ENCODE data around the gene AFF2. TPM values are rescaled to one million over a fixed set of nuclear protein-coding genes. Genes with fewer than 3 reads are reported as not detected.

The AFF2 gene
- total RNA-seq, 4 donors from 2014 or later: 0.05 to 1.0 (median 0.23) TPM

DNA sequence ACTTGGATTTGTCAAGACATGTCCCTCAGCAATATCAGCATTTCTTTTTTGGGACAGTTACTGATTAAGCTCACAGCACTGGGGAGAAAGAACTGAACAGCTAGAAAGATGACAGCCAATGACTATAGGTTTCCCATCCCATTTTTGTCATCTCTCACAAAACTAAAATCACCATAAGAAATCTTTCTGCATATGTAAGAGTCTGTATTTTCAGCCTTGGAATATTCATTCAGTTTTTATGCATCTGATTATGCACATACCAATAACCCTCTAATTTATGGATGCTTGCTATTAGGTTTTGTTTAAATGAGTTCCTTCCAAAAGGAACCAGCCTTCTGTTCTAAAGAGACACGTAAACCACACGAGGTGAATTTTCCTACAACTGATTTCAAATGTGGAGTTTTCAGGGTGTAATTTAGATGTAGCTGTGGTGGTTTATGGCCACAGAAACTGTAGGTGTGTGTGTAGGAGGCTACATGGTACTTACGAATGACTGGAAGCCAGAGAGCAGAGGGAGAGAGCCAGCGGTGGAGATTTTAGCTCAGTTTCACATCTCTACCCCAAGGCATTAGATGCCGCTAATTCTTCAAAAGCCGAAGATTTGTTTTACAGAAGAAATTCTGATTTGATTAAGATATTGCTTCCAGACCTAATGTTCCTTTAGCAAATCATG lies 55.3 kb downstream of the AFF2 start:
- DNase-seq (no peak), ATAC-seq (no peak)
- TF ChIP-seq POLR2A (IDR thresholded peaks at IDR 0.05): no peak
- TF ChIP-seq, protein P1, sequence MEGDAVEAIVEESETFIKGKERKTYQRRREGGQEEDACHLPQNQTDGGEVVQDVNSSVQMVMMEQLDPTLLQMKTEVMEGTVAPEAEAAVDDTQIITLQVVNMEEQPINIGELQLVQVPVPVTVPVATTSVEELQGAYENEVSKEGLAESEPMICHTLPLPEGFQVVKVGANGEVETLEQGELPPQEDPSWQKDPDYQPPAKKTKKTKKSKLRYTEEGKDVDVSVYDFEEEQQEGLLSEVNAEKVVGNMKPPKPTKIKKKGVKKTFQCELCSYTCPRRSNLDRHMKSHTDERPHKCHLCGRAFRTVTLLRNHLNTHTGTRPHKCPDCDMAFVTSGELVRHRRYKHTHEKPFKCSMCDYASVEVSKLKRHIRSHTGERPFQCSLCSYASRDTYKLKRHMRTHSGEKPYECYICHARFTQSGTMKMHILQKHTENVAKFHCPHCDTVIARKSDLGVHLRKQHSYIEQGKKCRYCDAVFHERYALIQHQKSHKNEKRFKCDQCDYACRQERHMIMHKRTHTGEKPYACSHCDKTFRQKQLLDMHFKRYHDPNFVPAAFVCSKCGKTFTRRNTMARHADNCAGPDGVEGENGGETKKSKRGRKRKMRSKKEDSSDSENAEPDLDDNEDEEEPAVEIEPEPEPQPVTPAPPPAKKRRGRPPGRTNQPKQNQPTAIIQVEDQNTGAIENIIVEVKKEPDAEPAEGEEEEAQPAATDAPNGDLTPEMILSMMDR (IDR thresholded peaks at IDR 0.05 in 4 of 5, conservative IDR thresholded peaks at IDR 0.05 in 1 of 5): no peak
- Histone ChIP-seq H3K36me3 (no peaks in the 10 kb centered on the region), H3K9me3 (no peaks in the 10 kb centered on the region), H3K4me3 (no peak overlapping the region), H3K27ac (no peak overlapping the region), H3K4me1 (no peaks in the 10 kb centered on the region), H3K27me3 (no peaks in the 10 kb centered on the region)
- intact Hi-C loops (cut with DNase I; ENCODE audit: low total_unique reads) (no loop called here), in situ Hi-C loops (cut with MboI; ENCODE audit: low sequenced_read_pairs in 4 of 4) (no loop called here)

DNA sequence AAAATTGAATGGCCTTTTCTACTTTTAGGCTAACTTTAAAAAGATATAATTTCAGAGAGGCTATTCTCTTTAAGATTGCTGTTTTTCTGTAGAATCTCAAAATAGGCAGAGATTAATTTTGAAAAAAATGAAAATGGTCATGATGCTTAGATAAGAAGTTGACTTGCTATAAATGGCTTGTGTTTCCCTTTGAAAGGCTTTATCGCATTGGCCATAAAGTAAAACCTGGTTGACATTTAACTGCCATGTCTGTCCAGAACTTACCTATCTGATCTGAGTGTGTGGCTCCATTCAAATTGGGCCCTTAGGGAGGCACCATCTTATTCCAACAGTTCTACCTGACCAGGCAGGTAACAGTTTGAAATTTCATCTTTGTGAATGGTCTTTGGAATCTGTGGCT lies 56.1 kb downstream of the AFF2 start:
- in situ Hi-C loops (cut with MboI; ENCODE audit: low sequenced_read_pairs in 4 of 4): no loop called here

DNA sequence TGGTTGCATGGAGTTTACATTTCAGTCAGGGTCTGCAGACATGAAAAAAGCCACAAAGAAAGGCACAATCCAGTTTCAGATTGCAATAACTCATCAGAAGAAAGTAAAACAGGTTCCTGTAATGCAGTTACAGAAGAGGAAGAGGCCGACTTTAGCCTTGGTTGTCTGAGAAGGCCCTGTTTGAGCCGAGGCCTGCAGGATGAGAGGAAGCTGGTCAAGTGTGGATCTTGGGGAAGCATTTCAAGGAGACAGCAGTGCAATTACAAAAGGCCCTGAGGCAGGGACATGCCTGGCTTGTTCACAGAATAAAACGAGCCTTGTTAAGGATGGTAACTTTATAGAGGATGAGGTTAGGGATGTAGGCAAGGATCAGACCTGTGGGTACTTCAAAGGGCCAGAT lies 62.4 kb downstream of the AFF2 start:
- TF ChIP-seq, protein P1 (IDR thresholded peaks at IDR 0.05 in 4 of 5, conservative IDR thresholded peaks at IDR 0.05 in 1 of 5): no peak
- TF ChIP-seq POLR2A (IDR thresholded peaks at IDR 0.05): no peak
- no peak for ATAC-seq
- DNase-seq: no peak
- Histone ChIP-seq H3K9me3 (no peaks in the 10 kb centered on the region), H3K4me3 (no peak overlapping the region), H3K4me1 (no peaks in the 10 kb centered on the region), H3K27me3 (no peaks in the 10 kb centered on the region), H3K36me3 (no peaks in the 10 kb centered on the region), H3K27ac (no peak overlapping the region)
- intact Hi-C loops (cut with DNase I; ENCODE audit: low total_unique reads): no loop called here
- in situ Hi-C loops (cut with MboI; ENCODE audit: low sequenced_read_pairs in 4 of 4): no loop called here

More for the DNA sequence above, 56.1 kb downstream of the AFF2 start:
- H3K4me1 ChIP-seq: no peaks in the 10 kb centered on the region
- TF ChIP-seq, protein P1 (IDR thresholded peaks at IDR 0.05 in 4 of 5, conservative IDR thresholded peaks at IDR 0.05 in 1 of 5): no peak
- TF ChIP-seq POLR2A (IDR thresholded peaks at IDR 0.05): no peak
- H3K9me3 ChIP-seq: no peaks in the 10 kb centered on the region
- no peak for DNase-seq
- H3K4me3 ChIP-seq: no peak overlapping the region
- no peaks in the 10 kb centered on the region for H3K27me3 ChIP-seq
- H3K36me3 ChIP-seq: no peaks in the 10 kb centered on the region
- ATAC-seq: no peak
- intact Hi-C loops (cut with DNase I; ENCODE audit: low total_unique reads): no loop called here
- H3K27ac ChIP-seq: no peak overlapping the region

DNA sequence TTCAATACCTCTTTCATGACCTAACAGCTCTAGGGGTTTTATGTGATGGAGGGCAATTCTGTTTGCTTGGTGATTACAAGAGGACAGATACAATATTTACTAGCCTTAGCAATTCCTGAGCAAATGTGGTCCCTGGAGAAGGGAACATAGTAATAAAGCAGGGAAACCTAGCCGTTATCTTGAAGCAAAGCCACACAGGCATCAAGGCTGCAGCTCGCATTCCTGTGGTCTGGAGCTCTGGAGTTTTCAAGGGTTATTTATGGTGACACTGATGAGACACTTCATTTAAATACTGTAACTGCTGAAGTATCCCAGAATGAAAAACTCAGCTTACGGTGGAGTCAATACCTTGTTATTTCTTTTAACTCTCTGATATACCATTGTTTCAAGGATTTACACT lies 66.8 kb downstream of the AFF2 start:
- in situ Hi-C loops (cut with MboI; ENCODE audit: low sequenced_read_pairs in 4 of 4): no loop called here
- intact Hi-C loops (cut with DNase I; ENCODE audit: low total_unique reads): no loop called here
- TF ChIP-seq, protein P1 (IDR thresholded peaks at IDR 0.05 in 4 of 5, conservative IDR thresholded peaks at IDR 0.05 in 1 of 5): no peak
- TF ChIP-seq POLR2A (IDR thresholded peaks at IDR 0.05): no peak
- Histone ChIP-seq H3K36me3 (no peaks in the 10 kb centered on the region), H3K9me3 (no peaks in the 10 kb centered on the region), H3K4me3 (no peak overlapping the region), H3K27ac (no peak overlapping the region), H3K4me1 (no peaks in the 10 kb centered on the region), H3K27me3 (no peaks in the 10 kb centered on the region)
- no peak for ATAC-seq
- no peak for DNase-seq

DNA sequence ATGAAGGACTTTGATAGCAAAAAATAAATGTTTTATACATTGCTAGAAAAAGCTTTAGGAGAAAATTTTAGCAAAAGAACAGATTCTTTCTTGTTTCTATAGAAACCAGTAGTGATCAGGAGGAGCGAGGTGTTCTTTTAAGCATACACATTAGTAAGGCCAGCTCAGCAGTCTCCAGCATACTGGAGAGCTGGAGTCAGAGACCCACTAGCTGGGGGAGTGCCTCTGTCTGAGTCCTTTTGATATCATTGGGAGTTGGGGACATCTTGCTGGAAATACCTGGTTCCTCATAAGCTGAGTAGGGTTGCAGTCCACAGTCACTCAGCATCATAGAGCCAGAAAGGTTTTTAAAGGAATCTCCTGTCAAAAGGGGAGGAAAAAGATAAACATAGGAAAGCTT lies 67.4 kb downstream of the AFF2 start:
- Histone ChIP-seq H3K4me3 (no peak overlapping the region), H3K9me3 (no peaks in the 10 kb centered on the region), H3K27ac (no peak overlapping the region), H3K27me3 (no peaks in the 10 kb centered on the region), H3K36me3 (no peaks in the 10 kb centered on the region), H3K4me1 (no peaks in the 10 kb centered on the region)
- in situ Hi-C loops (cut with MboI; ENCODE audit: low sequenced_read_pairs in 4 of 4) (no loop called here), intact Hi-C loops (cut with DNase I; ENCODE audit: low total_unique reads) (no loop called here)
- TF ChIP-seq, protein P1 (IDR thresholded peaks at IDR 0.05 in 4 of 5, conservative IDR thresholded peaks at IDR 0.05 in 1 of 5): no peak
- TF ChIP-seq POLR2A (IDR thresholded peaks at IDR 0.05): no peak
- ATAC-seq (no peak), DNase-seq (no peak)
